NB4 (cell line): ENCODE results near the gene TNNC1.

Source experiments
- CTCF ChIP-seq: IDR thresholded peaks from one replicate; pipeline ENCODE4 v1.5.1; 2012; ENCODE audit warnings: low read depth, low read length
- MAX ChIP-seq: IDR thresholded peaks from 2 replicates; pipeline ENCODE4 v1.6.1; 2011; ENCODE audit warnings: low read depth, low read length

GRCh38 chr3:52480768-52481715 is 27.2 kb upstream of the TNNC1 start:
- TF ChIP-seq CTCF, result no peak
- TF ChIP-seq MAX, result no peak
